GM12801 (cell line): ENCODE results near the gene CARD14.

ENCODE experiments used
- TF ChIP-seq, protein P1 (sequence below): IDR thresholded peaks from one replicate; pipeline ENCODE4 v1.5.1; 2011; ENCODE audit warnings: control low read depth; ENCODE audit not compliant: insufficient read length; ENCODE audit errors: extremely low read depth

Gene CARD14

DNA sequence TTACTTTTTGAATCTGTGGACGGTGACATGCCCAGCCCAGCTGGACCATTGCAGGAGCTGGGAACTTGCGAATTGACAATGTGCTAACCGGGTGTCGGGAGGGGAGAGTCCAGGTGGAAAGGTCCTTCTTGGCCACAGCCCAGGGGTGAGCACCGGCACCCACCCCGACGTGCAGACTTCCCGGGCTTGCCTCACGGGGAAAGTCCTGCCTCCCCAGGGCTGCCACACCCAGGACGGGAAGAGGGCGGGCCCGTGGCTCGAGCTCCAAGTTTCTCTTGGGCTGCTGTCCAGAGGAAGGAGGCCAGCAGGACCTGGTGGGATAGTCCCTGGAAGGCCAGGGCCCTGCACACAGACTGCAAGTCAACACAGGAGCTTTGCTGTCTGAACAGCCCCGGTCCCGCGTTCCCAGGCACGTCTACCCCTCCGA is 17.7 kb downstream of the CARD14 start:
- TF ChIP-seq, protein P1, sequence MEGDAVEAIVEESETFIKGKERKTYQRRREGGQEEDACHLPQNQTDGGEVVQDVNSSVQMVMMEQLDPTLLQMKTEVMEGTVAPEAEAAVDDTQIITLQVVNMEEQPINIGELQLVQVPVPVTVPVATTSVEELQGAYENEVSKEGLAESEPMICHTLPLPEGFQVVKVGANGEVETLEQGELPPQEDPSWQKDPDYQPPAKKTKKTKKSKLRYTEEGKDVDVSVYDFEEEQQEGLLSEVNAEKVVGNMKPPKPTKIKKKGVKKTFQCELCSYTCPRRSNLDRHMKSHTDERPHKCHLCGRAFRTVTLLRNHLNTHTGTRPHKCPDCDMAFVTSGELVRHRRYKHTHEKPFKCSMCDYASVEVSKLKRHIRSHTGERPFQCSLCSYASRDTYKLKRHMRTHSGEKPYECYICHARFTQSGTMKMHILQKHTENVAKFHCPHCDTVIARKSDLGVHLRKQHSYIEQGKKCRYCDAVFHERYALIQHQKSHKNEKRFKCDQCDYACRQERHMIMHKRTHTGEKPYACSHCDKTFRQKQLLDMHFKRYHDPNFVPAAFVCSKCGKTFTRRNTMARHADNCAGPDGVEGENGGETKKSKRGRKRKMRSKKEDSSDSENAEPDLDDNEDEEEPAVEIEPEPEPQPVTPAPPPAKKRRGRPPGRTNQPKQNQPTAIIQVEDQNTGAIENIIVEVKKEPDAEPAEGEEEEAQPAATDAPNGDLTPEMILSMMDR = no peak

DNA sequence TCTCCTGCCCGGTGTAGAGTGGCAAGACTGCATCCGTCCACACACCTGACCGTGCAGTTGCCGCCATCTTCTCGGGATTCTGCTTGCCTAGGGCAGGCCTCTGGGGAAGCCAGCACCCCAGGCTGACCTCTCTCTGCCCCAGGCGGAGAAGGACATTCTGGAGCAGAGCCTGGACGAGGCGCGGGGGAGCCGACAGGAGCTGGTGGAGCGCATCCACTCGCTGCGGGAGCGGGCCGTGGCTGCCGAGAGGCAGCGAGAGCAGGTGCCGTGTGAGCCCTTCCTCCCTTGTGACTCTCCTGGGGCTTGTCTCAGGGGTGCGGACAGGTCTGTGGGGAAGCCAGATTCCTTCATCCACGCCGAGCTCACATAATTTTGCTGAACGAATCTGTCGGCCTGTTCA is 19.8 kb downstream of the CARD14 start:
- TF ChIP-seq, protein P1 = no peak

DNA sequence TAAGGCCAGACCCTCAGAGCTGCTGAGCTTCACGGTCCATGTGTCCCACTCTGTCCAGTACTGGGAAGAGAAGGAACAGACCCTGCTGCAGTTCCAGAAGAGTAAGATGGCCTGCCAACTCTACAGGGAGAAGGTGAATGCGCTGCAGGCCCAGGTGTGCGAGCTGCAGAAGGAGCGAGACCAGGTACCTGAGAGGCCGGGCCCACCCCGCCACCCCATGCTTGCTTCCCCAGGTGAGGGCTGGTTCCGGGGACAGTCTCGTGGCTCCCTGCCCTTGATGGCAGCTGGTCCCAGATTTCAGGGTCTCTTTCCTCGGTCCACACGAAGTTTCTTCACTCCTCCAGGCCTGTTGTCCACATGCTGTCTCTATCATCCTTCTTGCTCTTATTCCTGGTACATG is 20.9 kb downstream of the CARD14 start:
- TF ChIP-seq, protein P1 = no peak

DNA sequence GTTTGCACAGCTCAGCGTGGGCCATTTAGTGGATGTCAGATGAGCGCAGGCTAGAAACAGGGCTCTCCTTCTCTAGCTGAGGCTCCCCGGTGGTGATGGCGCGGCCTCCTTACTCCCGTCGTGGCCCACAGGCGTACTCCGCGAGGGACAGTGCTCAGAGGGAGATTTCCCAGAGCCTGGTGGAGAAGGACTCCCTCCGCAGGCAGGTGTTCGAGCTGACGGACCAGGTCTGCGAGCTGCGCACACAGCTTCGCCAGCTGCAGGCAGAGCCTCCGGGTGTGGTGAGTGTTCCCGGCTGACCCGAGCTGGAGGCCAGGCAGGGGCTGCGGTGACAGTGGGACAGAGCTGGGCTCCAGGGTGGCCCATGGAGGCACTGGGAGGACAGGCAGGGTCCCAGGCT is 21.4 kb downstream of the CARD14 start:
- TF ChIP-seq, protein P1 = no peak

DNA sequence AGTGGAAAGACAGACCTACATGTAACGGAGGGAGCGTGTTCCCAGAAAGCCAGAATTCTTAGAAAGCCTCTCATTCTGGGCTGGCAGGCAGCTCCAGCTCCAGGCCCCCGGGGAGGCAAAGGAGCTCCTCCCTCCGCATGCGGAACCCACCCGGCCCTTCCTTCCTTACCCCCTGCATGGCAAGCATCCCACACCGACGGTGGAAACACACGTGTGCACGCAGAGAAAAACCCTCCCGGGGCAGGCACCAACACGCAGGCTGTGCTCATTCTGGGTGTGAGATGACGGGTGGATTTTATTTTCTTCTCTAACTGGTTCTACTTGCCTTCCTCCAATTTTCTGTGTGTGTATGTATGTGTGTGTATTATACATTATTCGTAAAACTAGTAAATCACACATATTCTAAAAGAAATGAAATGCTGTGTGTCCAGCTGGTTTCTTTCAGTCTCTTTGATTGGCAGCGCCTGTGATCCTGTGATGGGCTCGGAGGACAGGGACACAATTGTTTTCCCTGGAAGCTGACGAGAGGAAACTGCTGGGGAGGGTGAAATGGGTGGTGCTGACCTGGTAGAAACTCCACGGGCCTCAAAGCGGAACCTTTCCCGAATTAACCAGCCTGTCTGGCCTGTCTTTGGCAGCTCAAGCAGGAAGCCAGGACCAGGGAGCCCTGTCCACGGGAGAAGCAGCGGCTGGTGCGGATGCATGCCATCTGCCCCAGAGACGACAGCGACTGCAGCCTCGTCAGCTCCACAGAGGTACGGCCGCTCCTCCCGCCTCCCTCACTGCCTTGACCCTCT is 22.2 kb downstream of the CARD14 start:
- TF ChIP-seq, protein P1 = no peak

DNA sequence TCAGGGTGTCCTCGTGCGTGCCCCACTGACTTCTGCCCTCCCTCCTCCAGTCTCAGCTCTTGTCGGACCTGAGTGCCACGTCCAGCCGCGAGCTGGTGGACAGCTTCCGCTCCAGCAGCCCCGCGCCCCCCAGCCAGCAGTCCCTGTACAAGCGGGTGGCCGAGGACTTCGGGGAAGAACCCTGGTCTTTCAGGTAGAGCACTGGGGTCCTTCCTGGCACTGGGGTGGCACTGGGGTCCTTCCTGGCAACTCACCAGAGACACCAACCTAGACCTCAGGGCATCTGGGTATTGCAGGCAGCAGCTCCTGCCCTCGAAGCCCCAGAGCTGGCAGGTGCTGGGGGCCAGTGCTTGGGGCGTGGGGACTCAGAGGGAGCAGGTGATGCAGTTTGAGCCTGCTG is 25.3 kb downstream of the CARD14 start:
- TF ChIP-seq, protein P1 = no peak

DNA sequence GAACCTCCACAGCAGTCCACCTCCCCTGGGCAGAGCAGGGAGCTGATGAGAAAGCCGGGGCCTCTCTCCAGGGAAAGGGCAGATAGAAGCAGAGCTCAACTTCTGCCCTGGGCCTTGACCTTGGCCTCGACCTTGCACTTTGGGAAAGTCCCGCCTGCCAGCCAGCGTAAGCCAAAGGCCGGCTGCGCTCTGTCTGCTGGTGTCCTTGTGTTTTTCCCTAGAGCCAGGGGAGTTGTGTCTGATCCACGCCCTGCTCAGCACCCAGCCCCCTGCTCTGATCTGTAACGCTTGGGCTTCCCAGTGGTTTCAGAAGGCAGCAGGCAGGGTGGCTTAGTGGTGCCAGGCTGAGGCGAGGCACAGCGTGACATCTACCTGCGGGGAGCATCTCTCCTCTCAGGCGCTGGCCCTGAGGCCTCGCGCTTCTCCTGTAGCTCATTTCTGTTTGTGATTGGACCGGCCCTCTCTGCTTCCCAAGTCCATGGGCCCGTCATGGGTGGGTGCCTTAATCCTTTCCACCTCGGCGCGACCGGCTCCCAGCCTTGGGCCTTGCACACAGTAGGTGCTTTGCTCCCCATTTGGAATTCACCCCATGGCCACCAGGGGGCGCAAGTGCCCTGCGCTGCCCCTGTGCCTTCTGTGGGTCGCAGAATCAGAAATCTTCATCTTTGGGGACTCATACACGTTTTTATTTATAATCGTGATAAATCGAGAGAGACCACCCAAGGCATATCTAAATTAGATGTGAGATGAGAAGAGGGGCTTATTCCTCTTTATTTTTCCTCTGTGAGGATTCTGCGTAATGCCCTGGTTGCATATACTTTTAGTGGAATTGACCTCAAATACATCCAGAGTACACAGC is 26.1 kb downstream of the CARD14 start:
- TF ChIP-seq, protein P1 = peak; percentile 18
